NCI-H2107 treated with DMSO at 0.1 percent for 48 hours (cell line): Measurements from ENCODE around the gene HNRNPDL.
"Not testable (repeated sequence)": the region's sequence is repeated elsewhere in the genome, so short reads cannot be mapped to it uniquely, and the experiment has no call there.

Source experiments
- DNase-seq: peaks from one replicate; lab custom pipeline; 2025; ENCODE audit not compliant: unreplicated experiment; lab: John Stamatoyannopoulos, UW

HNRNPDL gene

GRCh38 chr4:82433791-82434190 is 3.5 kb upstream of the HNRNPDL start:
- DNase-seq: no peak

GRCh38 chr4:82432596-82432995 is 2.3 kb upstream of the HNRNPDL start:
- no peak for DNase-seq

DNA sequence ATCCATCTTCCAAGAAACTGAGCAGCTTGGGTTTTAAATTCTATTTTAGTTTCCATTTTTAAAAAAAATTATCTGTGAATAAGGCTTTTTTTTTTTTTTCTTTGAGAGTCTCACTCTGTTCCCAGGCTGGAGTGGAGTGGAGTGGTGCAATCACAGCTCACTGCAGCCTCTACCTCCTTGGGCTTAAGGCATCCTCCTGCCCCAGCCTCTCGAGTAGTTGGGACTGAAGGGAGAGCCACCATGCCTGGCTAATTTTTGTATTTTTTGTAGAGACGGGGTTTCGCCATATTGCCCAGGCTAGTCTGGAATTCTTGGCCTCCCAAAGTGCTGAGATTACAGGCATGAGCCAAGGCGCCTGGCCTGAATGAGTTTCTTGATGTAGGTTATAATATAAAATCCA is 1.6 kb upstream of the HNRNPDL start:
- no peak for DNase-seq

DNA sequence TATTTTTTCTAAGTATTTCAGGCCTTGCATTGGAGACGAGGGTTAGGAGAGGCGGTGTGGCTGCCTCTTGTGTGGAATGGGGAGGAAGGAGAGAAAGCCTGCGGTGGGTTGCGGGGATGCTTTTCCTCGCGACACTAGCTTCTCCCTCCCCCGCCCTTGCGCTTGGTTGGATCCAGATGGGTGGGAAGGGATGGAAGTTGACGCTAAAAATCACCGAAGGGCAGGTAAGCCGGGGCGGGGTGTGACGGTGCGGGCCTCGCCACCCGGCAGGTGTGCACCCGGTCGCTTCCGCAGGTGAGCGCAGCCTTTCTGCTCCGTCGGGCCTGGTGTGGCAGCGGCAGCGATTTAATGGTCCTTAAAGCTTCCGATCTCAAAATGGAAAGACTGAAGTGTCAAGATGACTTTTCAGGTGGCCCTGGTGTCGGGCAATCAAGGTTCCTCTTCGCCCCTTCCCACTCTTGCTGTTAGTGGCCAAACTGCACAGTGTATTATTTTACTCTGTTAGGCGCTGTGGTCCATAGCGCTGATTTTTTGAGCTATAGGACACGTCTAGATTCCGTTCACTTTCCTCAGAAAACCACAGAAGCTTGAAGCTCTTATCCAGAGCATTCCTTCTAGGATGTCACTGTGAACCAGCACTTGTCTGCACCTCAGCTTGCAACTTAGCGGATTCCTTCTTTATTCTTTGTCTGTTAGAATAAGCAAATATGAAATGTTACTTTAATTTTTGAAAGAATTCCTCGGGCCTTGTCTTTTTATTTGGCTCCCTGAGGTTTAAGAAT is 893 bp upstream of the HNRNPDL start:
- DNase-seq: no peak

- peak; percentile 45 for DNase-seq
These were observed 502 bp downstream of the HNRNPDL start for GRCh38 chr4:82429728-82430192.

GRCh38 chr4:82428969-82429727 is 1.1 kb downstream of the HNRNPDL start:
- peak; percentile 64 for DNase-seq

DNA sequence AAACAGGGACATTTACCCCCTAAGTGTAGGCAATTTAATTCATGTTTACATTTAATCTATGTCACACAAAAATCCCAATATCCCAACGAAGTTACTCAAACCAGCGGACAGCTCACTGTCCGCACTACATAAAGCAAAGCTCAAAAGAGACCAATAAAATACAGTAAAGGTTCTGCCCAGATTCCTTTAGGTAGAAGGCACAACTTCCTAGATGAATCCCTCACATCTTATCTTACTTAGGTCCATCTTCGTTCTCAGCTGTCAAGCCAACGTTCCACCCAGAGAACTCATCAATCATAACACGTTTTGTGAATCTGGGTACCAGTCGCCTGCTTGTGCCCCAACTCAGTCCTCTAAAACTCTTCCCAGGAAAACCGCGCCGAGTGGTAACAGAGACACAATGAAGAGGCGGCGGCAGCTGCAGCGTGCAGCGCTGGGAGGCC is 1.7 kb downstream of the HNRNPDL start:
- no peak for DNase-seq

DNA sequence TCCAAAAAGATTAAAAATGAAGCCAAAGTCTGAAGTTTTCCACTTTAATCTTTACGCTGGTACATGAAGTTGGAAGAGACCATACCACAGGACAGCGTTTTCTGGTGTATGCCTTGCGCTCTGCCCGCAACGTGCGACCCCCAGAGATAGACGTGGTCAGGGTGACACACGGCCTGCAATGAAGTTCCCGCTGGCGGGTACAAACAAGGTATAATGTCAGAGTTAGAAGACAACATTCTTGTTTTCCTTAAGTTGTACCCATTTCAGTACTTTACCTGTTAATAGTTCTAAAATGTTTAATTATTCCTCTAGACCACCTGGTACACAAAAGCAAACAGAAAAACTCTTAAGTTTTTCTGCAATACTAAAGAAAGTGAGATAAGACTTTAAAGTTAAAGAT is 4.8 kb downstream of the HNRNPDL start:
- no peak for DNase-seq

GRCh38 chr4:82423245-82424054 is 6.8 kb downstream of the HNRNPDL start:
- DNase-seq: no peak

GRCh38 chr4:82422616-82423015 is 7.6 kb downstream of the HNRNPDL start:
- no peak for DNase-seq

GRCh38 chr4:82421796-82422560 is 8.3 kb downstream of the HNRNPDL start:
- DNase-seq: no peak

DNA sequence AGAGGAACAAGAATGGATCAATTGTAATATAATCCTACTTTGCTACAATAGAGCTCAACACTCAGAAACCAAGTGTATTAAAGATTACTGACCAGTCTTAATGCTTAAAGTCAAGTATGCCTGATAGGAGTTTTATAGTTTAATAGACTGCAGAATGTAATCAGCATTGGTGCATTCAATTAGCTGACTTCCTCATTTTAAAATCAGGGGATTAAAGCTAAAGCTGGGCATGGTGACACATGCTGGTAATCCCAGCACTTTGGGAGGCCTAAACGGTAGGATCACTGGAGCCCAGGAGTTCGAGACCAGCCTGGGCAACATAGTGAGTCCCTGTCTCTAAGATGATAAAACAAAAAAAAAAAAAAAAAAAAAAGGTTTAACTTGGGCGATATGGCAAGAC is 10.8 kb downstream of the HNRNPDL start:
- DNase-seq: no peak

DNA sequence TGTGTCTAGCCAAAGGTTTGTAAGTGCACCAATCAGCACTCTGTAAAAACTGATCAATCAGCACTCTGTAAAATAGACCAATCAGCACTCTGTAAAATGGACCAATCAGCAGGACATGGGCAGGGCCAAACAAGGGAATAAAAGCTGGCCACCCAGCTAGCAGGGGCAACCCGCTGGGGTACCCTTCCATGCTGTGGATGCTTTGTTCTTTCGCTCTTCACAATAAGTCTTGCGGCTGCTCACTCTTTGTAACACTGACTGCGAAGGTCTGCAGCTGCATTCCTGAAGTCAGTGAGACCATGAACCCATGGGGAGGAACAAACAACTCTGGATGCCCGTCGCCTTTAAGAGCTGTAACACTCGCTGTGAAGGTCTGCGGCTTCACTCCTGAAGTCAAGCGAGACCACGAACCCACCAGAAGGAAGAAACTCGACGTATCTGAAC is 14.3 kb downstream of the HNRNPDL start:
- DNase-seq: no peak

DNA sequence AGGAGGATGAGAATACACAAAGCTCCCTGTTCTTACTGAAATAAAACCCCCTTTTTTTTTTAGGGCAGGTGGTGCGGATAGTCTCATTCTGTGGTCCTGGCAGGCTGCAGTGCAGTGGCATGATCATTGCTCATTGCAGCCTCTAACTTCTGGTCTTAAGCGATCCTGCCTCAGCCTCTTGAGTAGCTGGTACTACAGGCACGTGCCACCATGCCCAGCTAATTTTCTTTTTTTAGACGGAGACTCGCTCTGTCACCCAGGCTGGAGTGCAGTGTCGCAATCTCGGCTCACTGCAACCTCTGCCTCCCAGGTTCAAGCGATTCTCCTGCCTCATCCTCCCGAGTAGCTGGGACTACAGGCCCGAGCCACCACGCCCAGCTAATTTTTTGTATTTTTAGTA is 15.2 kb downstream of the HNRNPDL start:
- DNase-seq: not testable (repeated sequence)

DNA sequence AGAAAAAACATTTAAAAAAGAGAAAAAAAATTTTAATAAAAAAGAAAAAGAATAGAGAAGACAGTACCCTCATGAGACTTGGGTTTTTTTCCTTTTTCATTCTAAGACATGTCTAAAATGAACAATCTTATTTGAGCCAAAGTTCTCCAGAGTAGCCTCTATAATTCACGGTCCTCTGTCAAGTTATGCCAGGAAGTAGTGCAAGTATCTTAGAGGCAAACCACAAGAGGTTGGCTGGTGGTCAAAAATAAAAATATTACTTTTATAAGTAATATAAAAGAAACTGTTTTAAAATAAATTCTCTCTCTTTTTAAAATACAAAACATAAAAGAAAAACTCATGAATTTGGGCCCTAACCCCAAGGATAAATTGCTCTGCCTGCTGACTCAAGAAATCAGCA is 26.5 kb downstream of the HNRNPDL start:
- DNase-seq: no peak

DNA sequence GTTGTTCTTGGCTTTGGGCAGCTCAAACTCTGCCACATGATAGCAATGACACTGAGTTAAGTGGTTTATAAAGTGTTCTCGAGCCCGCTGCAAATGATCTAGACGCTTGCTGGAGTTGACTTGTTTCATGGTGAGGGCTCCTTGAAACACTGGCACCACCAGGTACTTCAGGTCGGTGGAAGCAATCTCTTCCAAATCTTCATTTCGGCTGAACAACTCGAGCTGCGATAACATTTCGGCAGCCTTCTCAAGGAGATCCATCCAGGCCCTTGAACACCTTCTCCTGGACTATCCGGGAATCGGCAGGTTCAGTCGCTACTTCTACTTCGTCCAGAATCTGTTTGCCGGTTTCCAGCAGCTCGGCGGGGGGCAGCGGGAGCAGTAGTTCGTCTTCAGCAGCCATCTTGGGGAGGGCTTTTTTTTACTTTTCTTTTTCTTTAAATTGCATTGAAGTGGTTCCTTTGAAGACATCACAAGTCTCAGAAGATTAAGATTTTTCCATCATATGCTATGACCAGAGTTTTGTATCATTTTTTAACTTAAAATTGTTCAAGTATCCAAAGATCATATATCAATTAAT is 28.0 kb downstream of the HNRNPDL start:
- no peak for DNase-seq

- no peak for DNase-seq
These were observed 28.7 kb downstream of the HNRNPDL start for GRCh38 chr4:82401600-82401999.

GRCh38 chr4:82398263-82398662 is 32.0 kb downstream of the HNRNPDL start:
- DNase-seq: no peak

DNA sequence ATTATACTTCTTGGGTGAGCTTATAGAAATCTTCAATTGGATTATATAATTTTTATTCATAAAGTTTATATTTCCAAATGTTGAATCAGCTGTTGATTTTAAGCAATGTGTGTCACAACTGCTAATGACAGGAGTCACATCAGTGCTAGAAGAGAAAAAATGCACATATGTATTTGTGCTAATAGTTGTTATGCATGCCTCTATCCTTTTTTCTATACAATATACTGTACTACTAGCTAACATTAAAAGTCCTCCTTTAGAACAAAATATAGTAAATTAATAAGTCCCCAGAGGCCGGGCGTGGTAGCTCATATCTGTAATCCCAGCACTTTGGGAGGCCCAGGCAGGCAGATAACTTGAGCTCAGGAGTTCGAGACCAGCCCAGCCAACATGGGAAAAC is 32.7 kb downstream of the HNRNPDL start:
- no peak for DNase-seq

- DNase-seq: no peak
These were observed 35.4 kb downstream of the HNRNPDL start for GRCh38 chr4:82394896-82395295.
